Activated CD4-positive, alpha-beta T cell treated with anti-CD3 and anti-CD28 coated beads for 4 hours (primary cell): Measurements from ENCODE around the gene SYT2.

Experiments used
- DNase-seq, 2 donors: peaks; one replicate each; pipeline ENCODE4 v3.0.0-alpha.2; 2020

SYT2 gene

GRCh38 chr1:202703191-202703590, 7.1 kb downstream of the SYT2 start:
- no peak for DNase-seq

GRCh38 chr1:202702088-202702487, 8.2 kb downstream of the SYT2 start:
- DNase-seq, result no peak

GRCh38 chr1:202701200-202701599, 9.1 kb downstream of the SYT2 start:
- no peak for DNase-seq

GRCh38 chr1:202700061-202700460, 10.2 kb downstream of the SYT2 start:
- no peak for DNase-seq

GRCh38 chr1:202698276-202698675, 12.0 kb downstream of the SYT2 start:
- no peak for DNase-seq

- DNase-seq, result no peak
Measured at GRCh38 chr1:202697038-202697437, 13.2 kb downstream of the SYT2 start.

- no peak for DNase-seq
Measured at GRCh38 chr1:202694314-202694713, 15.9 kb downstream of the SYT2 start.

GRCh38 chr1:202692959-202693555, 17.2 kb downstream of the SYT2 start:
- DNase-seq, result peak; percentile 44 to 62

- no peak for DNase-seq
Measured at GRCh38 chr1:202691816-202692215, 18.4 kb downstream of the SYT2 start.

- no peak for DNase-seq
Measured at GRCh38 chr1:202689493-202690342, 20.5 kb downstream of the SYT2 start.

GRCh38 chr1:202689082-202689481, 21.2 kb downstream of the SYT2 start:
- DNase-seq, result no peak

- DNase-seq, result no peak
Measured at GRCh38 chr1:202688401-202688800, 21.9 kb downstream of the SYT2 start.

GRCh38 chr1:202687798-202688197, 22.5 kb downstream of the SYT2 start:
- DNase-seq, result no peak

- no peak for DNase-seq
Measured at GRCh38 chr1:202687370-202687769, 22.9 kb downstream of the SYT2 start.

GRCh38 chr1:202685641-202686040, 24.6 kb downstream of the SYT2 start:
- DNase-seq, result no peak

- DNase-seq, result no peak
Measured at GRCh38 chr1:202684716-202685115, 25.5 kb downstream of the SYT2 start.

GRCh38 chr1:202683029-202683428, 27.2 kb downstream of the SYT2 start:
- DNase-seq, result no peak

GRCh38 chr1:202682477-202682876, 27.8 kb downstream of the SYT2 start:
- DNase-seq, result no peak

GRCh38 chr1:202681736-202682420, 28.4 kb downstream of the SYT2 start:
- no peak for DNase-seq

GRCh38 chr1:202680586-202681352, 29.5 kb downstream of the SYT2 start:
- no peak for DNase-seq

- DNase-seq, result no peak
Measured at GRCh38 chr1:202679406-202680177, 30.7 kb downstream of the SYT2 start.

GRCh38 chr1:202677433-202677832, 32.8 kb downstream of the SYT2 start:
- DNase-seq, result no peak
